Iris pigment epithelial cell (primary cell): ENCODE data around the gene SPO11.

Experiments used
- DNase-seq: peaks from one replicate; pipeline ENCODE4 v3.0.0-alpha.2; 2011; ENCODE audit warnings: low read depth

Gene SPO11

DNA sequence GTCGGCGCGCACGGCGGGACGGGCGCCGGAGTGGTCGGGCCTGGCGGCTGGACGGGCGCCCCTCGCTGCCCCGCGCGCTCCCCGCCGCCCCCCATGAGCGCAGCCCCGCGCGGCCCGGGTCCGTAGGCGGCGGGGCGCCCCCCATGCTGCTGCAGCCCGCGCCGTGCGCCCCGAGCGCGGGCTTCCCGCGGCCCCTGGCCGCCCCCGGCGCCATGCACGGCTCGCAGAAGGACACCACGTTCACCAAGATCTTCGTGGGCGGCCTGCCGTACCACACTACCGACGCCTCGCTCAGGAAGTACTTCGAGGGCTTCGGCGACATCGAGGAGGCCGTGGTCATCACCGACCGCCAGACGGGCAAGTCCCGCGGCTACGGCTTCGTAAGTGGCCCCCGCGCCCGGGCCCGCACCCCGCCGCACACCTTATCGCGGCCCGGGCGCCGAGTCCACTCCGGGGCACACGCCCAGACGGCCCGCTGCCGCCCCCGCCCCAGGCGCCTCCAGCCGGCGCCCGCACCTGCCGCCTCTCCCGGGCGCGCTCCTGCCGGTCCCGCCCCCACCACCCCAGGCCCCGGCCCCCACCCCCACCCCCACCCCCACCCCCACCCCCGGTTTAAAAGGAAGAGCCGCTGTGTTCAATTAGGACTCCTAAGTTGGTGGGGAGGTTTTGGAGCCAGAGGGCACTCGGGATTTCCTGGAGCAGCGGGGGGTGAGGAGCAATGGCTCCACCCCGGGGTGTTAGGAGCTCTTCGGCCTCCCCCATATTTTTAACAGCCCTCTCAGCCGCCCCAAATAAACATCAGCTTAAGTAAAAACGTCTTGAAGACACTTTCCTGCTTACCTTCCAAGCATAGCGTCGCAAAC is 62.1 kb downstream of the SPO11 start:
- no peak for DNase-seq

DNA sequence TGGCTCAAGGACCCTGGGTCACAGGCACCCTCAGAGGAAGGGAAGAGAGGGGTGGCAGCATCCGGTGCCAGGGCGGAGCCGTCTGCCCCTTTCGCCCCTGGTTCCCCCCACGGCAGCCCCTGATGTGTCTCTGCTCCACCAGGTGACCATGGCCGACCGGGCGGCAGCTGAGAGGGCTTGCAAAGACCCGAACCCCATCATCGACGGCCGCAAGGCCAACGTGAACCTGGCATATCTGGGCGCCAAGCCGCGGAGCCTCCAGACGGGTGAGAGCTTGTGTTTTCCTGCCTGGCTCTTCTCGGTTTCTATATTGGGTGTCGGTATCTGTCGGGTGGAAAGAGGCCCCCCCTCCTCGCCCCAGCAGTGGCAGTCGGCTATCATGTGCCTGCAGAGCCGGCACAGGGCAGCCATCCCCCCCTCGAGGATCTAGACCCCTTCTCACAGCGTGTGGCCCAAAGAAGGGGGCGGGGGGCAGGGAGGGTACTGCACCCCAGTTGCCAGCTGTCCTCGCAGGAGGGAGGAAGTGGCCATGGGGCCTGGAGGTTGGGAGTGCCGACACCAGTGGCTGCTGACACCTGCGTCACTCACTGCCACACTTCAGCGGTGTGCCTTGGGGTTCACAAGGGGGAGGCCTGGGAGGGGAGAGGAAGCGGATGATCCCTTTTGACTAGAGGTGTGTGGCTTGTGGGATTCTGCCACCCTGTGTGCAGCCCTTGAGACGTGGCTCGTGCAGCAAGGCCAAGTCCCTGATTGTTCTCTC is 63.1 kb downstream of the SPO11 start:
- no peak for DNase-seq
